Midbrain (tissue), 1 donor: ENCODE data around the gene NGFR.

ENCODE experiments used
- DNase-seq: peaks from one replicate; lab custom pipeline; 2025; lab: John Stamatoyannopoulos, UW

The NGFR gene

DNA sequence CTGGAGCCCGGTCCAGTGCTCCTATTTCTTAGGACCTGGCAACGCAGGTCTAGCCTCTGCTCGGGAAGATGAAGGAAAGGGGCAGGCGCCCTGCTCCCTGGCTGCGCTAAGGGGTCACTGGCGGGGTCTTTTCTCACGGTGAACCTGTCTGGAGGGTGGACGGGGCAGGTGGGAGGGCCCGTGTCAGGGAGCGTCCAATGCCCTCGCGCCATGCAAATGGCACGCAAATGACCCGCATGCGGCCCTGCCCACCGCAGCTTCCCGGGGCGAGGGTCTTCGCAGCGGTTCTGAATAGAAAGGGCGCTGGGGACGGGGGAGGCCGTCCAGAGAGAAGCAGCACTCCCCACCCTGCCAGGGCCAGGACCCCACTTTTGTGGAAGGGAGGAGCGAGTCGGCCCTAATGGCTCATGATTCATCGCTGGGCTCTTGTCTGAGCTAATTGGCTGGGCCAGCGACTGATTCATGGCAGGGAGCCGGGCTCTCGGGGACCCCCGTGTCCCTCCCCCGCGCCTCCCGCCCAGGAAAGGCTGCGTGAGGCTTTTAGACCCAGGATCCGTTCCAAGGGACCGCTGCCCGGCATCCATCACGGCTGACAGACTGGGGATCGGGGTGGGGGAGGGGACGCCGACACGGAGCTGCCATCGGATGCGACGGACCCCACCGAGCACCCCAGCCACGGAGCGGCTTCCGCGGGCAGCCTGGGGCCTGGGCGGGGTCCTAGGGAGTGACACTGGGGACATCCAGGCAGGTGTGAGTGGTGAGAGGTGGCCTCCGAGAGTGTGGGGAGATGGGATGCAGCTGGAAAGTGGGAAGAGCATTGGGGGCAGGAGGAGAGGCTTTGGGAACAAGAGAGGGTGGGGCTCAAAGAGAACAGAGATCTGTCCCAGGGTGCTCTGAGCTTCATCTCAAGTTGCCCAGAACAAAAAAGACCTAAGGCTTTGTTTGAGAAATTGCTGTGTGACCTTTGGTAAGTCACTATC lies 25.0 kb upstream of the NGFR start:
- DNase-seq, result no peak

DNA sequence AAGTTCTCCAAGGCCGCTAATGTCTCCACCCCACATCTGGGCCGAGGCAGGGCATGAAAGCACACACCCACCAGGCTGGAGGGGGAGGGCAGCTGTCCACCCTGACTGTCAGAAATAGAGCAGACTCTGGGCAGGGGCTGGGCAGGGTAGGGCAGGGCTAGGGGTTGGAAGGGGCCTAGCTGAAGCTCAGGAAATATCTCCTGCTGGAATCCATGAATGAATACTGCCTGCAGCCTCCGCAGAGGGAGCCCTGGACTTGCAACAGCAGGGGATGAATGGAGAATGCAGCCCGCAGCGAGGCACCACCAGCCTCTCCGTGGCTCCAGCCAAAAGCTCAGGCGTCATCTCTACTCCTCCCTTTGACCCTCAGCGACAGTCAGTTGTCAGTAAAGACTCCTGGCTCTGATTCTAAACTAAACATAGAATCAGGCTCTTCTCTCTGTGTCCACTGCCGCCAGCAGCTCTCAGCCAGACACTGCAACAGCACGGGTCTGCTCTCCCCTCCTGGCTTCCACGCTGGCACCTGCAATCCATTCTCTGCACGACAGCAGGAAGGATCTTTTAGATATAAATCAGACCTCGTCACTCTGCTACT lies 23.9 kb upstream of the NGFR start:
- DNase-seq, result peak; percentile 69

DNA sequence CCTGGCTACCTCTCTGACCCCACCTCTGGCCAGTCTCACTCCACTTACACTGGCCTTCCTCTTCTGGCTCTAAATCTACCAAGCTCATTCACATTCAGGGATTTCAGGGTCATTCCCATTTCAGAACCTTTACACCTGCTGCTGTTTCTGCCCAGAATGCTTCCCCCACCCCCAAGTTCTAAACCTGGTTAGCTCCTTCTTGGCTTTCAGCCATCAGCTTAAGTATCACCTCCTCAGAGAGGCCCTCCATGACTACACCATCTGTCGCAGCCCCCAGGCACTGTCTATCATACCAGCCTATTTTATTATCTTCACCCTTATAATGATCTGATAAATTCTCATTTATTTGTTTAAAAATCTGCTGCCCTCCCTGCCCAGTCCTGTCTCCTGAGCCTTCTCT lies 23.3 kb upstream of the NGFR start:
- no peak for DNase-seq

DNA sequence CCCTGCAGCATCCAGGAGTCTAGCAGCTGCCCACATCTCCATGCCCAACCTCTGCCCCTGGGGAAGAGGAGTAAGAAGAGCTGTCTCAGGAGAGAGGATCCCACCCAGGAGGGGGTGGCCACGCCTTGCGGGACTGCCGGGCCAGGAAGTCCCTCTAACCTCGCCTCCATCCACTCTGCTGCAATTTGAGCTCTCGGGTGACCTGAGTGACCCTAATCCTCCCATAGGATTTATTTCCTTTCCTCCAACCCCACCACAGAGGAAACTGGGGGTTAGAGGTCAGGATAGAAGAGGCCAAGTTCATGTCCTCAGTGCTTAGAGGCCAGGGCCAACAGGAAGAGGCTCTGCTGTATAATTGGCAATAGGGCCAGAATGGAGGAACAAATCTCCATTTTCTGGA lies 22.6 kb upstream of the NGFR start:
- DNase-seq, result no peak

DNA sequence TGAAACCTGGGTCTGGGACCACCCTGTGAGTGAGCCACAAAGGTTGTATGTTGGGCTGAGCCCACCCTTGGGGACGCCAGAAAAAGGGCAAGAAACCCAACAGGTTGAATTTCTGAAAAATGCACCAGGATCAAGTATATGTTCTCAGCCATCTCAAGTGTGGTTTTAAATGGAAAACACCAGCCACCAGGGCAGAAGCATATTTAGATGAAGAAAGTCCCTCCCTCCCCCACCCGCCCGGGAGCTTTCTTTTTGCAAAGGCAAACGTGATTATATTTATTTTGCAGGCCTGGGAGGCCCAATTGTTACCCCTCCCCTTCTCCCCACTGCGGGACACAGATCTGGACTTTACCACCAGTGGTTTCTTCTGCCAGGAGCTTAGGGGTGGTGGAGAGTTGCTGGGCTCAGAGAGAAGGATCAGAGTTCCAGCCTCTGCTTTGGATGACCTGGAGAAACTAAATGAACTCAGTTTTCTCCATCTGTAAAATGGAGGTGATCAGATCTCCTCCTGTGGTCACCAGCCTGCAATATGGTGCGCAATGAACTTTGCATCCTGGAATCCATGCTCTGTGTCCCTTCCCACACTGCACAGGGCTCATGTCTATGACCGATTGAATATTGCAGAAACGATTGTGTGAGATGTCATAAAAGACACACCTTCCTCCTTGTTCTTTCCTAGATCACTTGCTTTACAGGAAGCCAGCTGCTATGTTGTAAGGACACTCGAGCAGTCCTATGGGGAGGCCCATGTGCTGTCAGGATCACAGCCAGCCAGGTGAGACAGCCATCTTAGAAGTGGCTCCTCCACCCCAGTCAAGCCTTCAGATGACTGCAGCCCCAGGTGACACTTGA lies 21.0 kb upstream of the NGFR start:
- no peak for DNase-seq

DNA sequence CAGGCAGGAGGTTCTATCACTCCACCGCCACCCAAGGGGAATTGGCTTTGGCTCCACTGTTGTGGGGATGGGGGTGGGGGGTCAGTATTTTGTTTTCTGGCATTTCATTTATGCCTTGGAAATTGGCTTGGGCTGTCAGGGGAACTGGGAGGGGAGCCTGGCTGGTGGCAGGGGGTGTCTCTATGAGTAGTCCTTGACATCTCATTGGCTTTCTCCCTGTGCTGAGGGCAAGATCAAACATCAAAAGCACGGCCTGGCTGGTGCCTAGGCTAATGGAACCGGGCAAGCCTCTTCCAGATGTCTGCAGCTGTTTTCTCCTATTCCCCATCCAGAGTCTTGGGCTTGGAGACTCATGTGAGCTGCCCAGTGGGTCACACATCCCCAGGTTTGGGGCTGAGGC lies 17.4 kb upstream of the NGFR start:
- DNase-seq, result no peak

DNA sequence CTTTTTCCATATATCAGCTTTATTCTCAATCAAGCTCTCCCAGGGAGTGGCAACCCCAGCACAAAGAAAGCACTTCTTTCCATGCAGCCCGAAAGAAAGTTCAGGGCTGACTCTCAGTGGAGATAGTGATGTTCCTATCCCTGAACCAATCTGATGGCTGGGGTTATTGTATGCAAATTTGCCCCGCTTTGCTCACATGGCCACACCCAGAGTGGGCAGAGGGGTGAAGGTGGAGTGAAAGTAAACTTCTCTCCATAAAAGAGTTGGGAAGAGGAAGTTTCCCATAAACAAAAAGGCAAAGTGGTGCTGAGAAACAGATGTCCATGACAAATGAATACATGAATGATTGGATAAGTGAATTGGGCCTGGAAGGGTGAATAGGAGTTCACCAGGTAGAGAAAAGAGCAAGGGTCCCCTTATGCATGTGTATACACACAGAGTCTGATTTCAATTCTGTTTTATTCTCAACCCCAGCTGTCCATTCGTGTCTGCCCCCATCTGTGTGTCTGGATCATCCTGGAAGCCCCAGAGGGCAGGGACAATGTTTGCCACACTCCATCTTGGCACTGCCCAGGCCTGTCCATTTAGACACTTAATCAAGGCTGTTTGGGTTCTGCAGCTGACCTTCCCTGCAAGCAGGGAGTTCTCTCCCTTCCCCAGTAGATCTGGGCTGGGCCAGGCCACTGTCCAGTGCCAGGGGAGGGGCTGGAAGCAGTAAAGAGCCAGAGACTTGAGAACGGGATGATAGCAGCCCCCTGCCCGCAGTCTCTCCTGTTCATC lies 14.1 kb upstream of the NGFR start:
- no peak for DNase-seq

DNA sequence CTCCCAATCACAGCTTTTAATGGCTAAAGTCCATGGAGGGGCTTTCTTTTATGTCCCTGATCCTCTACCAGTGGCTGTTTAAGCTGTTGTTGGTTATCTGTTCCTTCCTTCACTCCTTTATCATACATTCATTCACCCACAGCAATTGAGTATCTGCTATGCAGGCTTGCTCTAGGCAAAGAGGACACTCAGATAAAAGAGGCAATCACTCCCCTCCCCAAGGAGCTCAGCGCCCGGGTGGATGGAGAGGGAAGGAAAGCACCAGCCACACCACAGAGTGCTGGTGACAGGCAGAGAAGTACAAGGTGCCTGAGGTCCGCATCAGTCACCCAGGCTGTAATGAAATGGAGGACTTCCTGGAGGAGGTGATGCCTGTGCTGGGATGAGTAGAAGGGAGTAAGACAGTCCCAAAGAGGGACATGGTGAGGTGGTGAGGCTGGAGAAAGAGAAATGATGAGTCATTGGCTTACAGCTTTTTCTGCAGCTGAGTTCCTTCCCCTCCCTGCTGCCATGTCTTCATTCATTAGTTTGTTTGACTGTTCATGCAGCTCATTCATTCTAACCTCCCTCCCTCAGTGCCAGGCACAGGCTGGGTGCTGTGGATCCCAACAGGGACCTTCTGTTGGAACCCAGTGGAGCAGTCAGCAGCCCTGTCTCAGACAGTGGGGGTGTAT lies 12.8 kb upstream of the NGFR start:
- no peak for DNase-seq

DNA sequence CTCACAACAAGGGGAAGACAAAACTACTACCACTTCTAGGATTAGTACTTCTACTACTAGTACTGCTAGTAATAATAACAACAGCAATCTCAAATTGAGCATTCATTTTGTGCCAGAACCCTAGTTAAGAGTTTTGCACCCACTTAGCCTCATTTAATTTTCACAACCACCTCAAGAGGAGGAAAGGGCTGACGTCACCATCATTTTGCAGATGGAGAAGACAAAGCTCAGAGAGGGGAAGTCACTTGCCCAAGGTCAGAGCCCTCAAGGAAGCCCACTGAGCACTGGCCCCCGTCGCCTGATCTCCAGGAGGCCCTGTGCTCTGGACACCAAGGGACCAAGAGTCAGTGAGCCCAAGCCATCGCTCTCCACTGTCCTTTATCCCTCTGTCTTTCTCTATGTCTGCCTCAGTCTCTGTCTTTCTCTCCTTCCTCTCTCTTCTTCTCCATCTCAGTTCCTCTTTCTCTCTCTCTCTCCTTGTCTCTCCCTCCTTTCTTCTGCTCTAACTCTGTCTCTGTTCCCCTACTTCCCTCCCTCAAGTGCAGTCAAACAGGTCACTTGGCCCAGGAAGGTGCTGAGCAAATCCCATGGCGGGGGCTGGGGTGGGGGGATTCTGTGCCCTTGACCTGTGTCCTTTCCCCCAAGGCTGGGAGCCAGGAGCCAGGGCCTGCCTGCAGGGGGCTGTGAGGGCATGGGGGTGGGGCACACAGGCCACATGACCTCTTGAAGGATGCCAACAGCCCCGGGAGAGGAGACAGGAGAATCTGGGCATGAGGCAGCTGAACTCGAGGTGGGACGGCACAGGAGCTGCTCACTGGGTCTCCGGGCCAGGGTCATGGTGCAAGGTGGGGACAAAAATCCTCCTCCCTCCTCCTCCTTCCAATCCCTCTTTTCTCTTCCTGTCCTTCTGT lies 11.2 kb upstream of the NGFR start:
- DNase-seq, result no peak

DNA sequence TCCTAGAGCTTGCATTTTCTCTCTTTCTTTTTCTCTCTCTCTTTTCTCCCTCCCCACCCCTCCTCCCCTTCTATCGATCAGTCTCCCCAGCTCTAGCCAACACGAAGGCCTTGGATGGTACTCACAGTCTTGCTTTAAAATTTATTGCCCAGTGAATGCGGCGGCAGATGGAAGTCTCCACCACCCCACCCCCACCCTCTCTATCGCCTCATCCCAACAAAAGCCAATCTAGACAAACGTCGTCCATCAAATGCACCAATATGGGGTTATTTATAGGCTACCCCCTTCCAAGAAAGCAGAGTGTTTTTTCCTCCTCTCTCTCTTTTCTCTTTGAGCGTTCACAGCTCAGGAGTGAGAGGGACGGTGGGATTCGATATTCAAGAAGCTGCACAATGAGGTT lies 10.5 kb upstream of the NGFR start:
- DNase-seq, result no peak

DNA sequence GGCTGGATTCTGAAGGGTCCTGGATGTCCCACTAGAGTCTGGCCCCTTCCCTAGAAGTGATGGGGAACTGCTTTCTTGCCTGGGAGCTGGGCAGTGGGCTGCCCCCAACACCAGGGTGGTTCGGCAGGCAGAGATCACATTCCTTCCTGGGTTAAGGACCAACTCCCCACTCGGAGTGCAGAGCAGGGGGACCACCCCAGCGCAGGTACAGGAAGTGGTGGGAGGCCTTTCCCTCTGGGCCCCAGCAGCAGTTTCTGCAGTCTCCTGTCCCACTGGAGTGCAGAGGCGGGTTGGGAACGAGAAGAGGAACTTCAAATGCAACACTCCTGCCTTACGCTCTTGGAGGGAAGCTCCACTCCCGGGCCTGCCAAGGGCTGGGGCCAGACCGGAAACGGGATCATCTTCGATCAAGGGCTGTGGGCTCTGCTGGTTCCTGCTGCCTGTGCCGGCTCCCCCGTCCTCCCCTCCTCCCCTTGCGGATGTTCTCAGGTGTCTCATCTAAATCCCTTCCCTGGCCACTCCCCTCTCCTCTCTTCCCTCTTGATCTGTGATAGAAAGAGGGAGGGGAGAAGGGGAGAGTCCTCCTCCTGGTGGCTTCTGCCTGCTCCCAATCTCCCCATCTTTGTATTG lies 9.0 kb upstream of the NGFR start:
- DNase-seq, result no peak

DNA sequence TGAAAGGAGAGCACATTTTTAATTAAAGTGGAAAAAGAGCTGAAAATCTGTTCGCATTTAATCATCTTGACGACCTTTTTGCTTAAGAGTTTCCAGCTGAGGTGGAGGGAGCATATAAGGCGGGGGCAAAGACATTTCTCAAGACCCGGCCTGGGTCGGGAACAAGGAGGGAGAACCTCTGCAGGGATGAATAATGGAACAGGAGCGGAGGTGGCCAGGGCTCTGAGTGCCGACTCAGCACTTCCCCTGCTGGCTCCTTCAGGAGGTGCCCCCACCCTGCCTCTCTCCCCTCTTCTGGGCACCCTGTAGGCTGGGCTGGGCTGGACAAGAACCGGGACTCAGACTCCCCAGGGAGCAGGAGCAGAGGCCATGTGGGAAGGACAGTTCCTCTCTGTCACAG lies 7.9 kb upstream of the NGFR start:
- DNase-seq, result no peak

DNA sequence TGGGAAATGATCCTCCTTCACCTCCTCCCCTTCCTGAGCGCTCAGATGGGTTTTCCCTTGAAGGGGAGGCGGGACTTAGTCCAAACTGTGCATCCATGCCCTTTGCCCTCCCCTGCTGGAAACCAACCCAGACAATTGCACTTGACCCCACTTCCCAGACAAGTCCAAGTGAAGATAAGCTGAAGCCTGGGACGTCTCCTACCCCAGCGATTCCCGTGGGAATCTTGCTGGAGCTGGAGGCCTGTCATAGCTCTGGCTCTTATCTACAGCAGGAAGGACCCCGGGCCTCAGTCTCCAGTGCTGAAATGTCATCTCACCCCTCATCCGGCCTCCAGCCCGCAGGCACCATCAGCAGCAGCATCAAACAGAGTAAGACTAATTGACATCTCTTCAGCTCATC lies 6.5 kb upstream of the NGFR start:
- no peak for DNase-seq

DNA sequence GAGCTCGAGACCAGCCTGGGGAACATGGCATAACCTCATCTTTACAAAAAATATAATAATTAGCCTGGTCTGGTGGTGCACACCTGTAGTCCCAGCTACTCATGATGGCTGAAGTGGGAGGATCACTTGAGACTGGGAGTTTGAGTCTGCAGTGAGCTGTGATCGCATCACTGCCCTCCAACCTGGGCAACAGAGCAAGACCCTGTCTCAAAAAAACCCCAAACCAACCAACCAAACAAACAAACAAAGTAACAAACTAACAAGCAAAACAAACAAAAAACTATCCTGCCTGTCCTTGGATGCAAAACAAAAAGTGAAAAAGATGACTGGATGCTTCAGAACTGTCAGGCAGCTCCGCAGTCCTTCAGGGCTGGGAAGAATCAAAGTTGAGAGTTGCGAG lies 5.7 kb upstream of the NGFR start:
- no peak for DNase-seq

DNA sequence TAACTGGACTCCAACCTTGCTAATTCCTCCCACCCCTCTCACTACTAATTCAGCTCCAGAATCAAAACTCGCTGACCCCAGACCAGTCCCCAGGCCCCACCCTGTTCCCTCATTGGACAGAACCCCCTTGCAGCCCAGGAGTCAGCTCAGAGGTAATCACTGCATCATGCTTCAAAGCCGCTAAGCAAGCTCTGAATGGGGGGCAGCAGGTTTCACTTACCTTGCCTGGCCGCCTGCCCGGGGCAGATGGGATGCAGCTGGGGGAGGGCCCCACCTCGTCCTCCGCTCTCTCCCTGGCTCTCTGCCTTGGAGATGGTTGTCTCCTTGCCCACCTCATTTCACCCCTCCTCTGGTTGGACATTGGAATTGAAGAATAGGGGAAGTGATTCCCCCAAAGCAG lies 4.8 kb upstream of the NGFR start:
- no peak for DNase-seq

DNA sequence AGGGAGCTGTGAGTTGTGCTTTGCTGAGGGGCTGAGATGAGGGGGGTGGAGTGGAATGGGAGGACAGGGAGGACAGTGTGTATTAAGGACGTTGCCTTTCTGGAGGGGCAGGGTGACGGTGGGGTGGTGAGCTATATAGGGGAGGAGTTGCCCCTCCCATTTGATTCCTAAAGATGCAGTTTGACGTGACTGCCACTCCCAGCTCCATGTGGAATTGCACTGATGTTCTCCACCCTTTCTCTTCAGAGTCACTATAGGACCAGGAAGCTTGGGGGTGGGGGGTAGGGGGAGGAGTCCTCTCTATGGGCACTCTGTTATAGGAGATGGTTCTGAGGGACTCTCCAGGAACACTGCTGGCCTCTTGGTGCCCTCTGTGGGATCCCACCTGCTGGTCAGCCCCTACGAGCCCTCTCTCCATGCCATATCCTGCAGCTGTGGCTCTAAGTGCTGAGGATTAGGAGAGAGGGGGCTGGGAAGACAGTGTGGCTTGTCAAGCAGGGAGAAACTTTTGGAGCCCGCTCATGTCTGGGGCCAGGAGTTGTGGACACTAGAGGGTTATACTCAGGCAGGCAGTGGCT lies 3.8 kb upstream of the NGFR start:
- no peak for DNase-seq

DNA sequence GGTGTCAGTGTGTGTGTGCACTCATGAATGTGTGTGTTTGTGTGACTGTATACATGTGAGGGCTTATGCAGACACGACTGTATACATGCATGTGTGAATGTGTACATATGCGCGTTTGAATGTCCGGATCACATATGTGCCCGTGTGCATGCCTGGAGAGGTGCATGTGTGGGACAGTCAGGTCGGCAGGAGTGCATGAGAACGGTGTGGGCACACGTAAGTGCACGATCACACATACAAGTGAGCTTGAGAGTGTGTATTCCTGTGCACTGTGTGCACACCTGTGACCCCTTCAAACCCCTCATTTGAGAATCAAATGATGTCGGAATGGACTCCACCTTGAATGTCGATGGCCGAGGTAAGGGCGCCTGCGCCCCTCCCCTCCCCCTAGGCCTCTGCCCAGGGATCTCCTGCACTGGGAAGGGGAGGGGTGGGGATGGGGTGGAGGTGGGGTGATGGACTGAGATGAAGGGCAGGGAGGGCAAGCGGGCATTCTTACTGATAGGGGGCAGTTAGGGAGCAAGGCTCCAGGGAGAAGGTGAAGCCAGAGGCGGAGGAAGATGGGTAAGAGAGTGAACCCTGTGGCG lies 601 bp upstream of the NGFR start:
- no peak for DNase-seq

DNA sequence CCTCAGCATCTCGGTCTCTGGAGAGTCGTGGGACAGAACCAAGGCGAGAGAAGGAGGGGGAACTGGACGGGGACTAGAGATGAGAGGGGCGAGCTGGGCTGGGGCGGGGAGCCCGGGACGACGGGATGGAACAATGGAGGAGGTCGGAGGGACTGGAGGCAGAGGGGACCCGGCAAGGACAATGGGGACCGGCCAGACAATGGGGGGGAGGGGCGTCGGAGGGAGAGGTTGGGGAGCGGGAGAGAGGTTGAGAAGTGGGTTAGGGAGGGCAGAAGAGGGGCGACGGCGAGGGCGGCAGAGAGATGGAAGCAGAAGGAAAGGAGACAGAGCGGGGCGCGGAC lies 719 bp downstream of the NGFR start:
- DNase-seq, result no peak
